Fibroblast of peridontal ligament (primary cell): Measurements from ENCODE around the gene NPIPA5.
"Not testable (repeated sequence)": the region's sequence is repeated elsewhere in the genome, so short reads cannot be mapped to it uniquely, and the experiment has no call there.

Experiments used
- DNase-seq: peaks from one replicate; pipeline ENCODE4 v3.0.0-alpha.2; 2010; ENCODE audit errors: extremely low read depth

NPIPA5 gene

DNA sequence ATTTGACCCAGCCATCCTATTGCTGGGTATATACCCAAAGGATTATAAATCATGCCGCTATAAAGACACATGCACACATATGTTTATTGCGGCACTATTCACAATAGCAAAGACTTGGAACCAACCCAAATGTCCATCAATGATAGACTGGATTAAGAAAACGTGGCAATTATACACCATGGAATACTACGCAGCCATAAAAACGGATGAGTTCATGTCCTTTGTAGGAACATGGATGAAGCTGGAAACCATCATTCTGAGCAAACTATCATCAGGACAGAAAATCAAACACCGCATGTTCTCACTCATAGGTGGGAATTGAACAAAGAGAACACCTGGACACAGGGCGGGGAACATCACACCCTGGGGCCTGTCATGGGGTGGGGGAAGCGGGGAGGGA lies 14.9 kb upstream of the NPIPA5 start:
- not testable (repeated sequence) for DNase-seq

DNA sequence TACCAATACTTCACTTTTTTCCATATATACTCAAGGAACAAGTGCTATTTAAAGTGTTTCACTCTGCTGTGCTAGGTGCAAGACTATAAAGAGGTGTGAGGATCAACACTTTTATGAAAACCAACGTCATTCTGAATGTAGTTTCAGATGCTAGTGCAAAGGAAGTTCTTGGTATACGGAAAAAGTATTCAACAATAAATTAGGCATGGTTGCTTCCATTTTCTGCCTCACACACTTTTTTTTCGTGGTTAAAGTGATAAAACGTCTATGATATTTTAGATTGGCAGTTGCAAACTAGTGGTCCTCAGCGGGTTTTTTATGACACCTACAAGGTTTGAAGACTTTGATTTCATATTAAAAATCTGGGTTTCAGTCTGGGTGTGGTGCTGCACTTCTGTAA lies 11.8 kb upstream of the NPIPA5 start:
- not testable (repeated sequence) for DNase-seq

DNA sequence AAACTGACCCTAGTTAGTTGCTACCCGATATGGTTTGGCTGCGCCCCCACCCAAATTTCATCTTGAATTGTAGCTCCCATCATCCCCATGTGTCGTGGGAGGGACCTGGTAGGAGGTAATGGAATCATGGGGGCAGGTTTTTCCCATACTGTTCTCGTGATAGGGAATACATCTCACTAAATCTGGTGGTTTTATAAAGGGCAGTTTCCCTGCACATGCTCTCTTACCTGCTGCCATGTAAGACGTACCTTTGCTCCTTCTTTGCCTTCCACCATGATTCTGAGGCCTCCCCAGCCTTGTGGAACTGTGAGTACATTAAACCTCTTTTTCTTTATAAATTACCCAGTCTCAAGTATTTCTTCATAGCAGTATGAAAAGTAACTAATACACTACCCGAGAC lies 10.0 kb upstream of the NPIPA5 start:
- DNase-seq: not testable (repeated sequence)

DNA sequence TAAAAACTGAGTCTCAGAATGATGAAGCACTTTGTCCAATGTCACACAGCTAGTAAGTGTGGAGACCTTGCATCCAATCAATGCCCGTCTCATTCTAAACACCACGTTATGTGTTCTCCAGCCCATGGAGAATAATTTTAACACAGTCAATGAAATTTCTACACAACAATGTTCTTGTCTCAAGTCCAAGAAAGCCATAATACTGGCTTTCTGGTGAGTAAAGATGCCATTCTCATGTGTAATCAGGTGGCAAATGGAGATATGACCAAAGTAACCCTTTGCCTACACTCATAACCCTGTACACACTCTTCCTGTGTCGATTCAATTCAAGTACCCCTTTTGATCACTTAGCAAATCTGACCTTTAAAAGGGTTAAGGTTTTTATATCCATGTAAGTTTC lies 4.7 kb upstream of the NPIPA5 start:
- not testable (repeated sequence) for DNase-seq

DNA sequence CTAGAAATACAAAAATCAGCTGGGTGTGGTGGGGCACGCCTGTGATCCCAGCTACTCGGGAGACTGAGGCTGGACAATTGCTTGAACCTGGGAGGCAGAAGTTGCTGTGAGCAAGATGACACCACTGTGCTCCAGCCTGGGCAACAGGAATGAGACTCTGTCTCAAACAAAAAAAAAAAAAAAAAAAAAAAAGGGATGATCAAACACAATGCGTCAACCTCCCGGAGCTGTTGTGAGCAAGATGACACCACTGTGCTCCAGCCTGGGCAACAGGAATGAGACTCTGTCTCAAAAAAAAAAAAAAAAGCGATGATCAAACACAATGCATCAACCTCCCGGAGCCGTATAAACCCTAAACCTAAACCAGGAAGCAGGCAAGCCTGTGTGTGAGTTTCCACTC lies 20.6 kb downstream of the NPIPA5 start:
- not testable (repeated sequence) for DNase-seq

DNA sequence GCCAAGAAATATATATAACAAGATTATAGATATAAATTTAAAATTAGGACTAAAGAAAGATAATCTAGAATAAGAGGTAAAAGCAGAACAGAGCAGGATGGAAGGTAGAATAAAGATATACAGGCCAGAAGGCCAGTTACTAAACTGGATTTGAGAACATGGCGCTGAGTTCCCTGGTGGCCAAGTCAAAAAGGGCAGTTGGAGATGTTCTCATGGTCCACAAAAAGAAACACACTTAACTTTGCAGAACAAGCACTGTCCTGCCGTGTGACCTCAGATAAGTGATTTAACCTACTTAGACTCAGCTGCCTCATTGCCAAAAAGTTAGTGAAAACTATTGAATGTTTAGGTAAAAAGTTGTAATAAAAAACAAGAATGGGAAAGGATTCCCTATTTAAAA lies 23.2 kb downstream of the NPIPA5 start:
- not testable (repeated sequence) for DNase-seq

DNA sequence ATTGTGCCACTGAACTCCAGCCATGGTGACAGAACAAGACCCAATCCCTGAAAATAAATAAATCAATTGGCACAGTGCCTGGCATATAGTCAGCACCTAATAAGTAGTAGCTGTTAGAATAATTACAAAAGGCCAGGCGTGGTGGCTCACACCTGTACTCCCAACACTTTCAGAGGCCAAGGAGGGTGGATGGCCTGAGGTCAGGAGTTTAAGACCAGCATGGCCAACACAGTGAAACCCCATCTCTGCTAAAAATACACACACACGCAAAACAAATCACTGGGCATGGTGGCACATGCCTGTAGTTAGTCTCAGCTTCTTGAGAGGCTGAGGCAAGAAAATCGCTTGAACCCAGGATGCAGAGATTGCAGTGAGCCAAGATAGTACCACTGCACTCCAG lies 25.2 kb downstream of the NPIPA5 start:
- DNase-seq: not testable (repeated sequence)

DNA sequence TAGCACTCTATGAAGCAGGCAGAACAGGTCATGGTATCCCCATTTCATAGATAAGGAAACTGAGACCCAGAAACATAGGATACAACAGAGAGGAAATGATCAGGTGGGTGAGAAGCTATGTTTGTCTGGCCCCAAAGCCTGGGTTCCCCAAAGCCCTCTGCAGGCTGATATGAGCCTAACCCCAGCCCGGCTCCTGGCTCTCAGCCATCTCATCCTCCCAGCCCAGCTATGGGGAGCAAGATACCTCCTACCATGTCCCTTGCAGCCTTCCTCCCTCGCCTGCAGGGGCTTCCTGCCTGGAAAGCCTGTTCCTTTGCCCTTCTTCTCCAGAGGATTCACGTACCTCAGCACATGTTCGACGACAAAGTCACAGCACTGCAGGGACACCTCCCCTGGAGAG lies 26.3 kb downstream of the NPIPA5 start:
- not testable (repeated sequence) for DNase-seq

DNA sequence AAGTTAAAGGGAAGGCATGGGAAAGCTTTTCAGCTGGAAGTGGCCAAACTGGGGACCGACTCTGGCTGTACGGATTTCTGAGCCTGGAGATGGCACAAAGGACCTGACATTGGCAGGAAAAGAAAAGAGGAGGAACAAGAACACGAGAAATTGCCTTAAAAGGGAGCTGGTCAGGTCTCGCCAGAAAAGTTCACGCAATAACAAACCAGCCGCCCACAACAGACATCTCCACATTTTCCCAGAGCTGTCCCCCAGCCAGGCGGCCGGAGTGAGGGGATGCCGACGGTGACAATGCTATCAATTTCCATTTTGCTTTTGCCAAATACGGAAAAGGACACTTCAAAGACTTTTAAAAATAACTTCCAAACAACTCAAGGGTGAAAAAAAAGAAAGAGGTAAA lies 26.8 kb downstream of the NPIPA5 start:
- DNase-seq: not testable (repeated sequence)

DNA sequence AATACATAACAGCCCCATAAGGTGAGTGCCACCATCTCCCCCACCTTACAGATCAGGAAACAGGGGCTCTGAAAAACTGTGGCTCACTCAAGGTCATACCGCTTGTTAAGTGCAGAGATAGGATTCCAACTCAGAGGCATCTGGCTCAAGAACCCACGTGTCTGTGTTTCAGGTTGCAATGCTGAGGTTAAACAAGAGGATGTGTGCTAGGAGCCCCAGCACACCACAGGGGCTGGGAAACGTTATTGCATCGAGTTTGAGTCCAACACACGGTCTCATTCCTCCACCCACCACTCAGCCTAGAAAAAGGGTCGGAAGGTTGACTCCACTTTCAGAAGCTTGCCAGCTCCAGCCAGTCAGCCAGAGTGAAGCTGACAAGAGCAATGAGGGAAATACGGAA lies 29.4 kb downstream of the NPIPA5 start:
- DNase-seq: not testable (repeated sequence)

DNA sequence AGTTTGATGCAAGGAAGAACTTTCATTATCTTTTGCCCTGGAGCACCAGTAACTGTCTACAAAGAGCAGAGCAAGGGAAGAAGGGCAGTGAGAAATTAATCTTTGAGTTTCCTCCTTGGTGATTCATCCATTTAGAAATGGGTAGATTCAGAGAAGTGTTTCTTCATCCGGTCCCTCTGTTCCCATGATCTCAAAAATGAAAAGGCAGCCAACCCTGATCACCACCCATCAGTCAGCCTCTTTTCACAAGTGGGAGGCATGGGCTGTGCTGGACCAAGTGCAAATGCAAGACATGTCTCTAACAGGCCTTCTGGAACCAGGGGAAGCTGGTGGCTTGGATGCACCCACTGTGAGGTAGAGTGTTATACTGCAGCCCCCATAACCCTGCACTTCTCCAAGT lies 35.8 kb downstream of the NPIPA5 start:
- not testable (repeated sequence) for DNase-seq

DNA sequence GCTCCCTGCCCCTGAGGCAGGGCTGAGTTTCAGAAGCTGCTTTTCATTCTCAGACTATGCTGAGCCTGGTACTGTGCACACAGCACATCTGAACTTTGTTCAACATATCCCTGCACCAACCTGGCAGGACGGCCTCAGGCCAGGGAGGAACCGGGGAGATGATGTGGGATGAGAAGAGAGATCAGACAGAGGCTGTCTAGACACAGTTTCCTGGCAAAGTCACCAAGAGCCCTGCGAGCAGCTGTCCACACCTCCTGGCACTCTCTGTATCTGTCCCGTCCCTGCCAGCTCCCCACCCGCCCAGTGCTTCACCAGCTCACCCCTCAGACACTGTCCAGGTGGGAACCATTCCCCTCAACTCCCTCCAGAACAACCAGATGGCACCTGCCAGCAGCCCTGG lies 39.1 kb downstream of the NPIPA5 start:
- not testable (repeated sequence) for DNase-seq

DNA sequence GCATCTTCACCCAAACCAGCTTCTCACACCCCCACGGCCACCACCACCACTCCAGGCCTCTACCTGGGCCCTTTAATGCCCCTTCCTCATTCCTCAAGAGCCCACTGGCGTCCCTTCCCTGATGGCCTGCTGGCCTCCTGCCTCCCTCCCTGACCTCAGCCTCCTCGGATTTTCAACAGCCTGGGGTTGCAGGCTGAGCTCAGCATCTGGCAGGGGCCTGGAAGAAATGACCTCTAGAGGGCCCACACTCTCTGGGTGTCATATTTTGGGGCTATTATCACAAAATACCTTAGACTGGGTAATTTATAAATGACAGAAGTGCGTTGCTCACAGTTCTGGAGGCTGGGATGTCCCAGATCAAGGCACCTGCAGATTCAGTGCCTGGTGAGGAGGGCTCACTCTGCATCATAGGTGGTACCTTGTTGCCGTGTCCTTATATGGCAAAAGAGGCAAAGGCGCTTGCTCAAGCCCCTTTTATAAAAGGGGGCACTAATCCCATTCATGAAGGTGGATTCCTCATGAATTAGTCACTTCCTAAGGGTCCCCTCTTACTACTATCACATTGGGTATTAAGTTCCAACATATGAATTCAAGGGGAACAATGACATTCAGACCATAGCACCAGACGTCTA lies 40.0 kb downstream of the NPIPA5 start:
- DNase-seq: not testable (repeated sequence)

DNA sequence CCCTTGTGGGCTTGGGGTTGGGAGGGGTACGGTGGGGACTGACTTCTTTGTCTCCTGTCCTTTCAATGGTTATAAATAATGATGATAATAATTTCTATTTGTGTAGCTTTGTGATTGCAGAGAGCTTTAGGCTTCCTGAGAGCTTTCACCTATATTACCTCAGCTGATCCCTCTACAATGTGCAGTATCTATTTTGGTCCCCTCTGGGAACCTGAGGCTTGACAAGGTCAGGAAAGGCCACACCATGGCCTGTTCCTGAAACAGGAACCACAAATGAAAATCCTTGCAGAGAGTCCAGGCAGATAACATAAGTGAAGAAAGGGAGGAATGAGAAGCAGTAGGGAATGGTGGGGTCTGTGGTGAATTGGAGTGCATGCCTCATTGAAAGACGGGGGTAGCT lies 42.5 kb downstream of the NPIPA5 start:
- not testable (repeated sequence) for DNase-seq

DNA sequence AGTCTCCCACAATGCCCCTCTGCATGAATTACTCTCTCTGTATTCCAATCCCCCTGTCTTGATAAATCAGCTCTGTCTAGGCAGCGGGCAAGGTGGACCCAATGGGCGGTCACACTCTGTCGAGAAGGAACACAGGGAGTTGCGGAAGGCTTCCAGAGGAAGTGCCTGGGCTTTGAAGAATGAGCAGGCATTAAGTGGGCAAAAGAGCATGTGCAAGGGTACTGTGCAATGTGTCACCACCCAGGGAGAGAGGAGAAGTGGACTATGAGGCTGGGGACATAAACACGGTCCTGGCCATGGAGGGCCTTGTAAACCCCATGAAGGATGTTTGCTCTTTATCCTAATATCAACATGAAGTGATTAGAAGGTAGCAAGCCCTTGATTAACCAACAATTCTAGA lies 44.1 kb downstream of the NPIPA5 start:
- not testable (repeated sequence) for DNase-seq

DNA sequence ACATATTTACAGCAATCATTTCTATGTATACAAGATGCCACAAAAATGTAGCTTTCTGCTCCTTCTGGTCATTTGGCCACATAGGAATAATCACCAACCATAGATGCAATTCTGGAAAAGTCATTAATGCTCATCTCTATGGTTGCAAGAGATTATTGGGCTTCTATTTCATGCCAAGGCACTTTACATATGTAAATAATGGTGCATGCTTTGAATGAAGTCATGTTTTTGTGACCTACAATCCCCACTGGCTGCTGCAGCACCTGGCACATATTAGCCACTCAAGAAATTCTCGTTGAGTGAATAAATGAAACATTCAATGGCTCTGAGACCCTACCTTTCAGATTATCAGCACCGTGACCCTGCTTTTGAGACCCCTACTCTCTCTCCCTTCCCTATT lies 47.1 kb downstream of the NPIPA5 start:
- not testable (repeated sequence) for DNase-seq

DNA sequence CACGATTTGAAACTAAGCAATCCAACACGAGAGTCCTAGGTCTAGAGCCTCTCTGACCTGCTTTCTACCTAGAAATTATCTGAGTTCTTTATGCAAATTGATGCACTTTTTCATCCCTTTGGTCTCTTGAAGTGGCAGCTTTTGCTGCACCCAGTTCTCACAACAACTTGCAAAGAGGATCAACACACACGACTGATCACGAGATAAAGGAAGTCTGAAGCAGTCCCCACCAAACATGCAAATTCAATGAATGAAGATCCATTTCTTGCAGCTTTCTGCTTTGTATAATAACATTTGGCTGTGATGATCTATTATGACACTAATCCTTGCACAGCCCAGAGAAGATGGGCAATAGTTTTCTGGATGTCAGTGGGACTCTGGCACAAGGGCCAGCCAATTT lies 53.1 kb downstream of the NPIPA5 start:
- not testable (repeated sequence) for DNase-seq

DNA sequence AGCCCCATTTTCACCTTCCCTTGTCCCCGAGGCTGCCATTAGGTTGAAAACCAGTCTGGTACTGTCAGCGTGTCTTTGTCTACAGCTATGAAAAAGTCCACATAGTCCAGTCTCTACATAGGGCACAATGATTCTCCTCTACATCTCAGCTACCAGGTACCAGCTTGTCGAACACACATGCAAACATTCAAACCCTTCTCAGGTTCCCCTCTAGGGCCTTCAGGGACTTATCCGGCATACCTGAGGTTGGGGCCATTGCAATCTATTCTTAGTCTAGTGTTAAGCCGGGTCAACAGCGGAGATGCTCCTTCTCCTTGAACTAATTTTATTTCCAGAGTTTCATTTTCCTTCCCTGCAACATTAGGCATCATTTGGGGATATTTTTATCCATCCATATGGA lies 54.7 kb downstream of the NPIPA5 start:
- not testable (repeated sequence) for DNase-seq

DNA sequence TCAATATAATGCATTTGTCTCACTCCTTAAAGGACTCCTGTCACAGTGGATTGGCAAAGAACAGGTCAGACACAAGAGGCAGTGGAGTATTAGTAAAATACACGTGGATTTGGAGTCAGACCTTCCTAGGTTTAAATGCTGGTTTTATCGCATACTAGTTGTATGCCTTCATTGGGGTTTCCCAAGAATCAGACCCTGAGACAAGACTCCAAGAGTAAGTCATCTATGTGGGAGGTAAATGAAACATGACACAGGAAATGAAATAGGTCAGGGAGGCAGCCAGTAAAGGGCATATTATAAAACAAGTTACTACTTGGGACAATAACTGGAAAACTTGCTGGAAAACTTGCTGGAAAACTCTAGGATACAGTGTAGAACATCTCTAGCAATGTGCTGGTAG lies 56.9 kb downstream of the NPIPA5 start:
- DNase-seq: not testable (repeated sequence)

DNA sequence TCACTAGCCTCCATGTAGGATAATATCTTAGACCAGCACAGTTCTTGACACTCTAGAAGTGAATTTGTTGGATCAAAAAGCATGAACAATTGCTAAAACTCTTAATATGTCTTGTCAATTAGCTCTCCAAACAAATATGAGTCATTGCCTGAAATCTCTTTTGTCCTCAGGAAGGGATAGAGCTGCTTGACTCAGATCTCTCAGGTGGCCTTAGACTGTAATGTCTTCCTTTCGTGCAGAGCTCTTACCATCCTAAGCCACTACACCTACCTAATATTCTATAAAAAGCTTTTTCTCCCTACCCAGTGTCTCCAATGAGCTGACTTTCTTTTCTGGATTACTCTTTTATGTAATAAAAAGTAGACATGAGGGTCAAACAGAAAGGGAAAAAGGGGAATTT lies 63.5 kb downstream of the NPIPA5 start:
- not testable (repeated sequence) for DNase-seq
